DND-41 (cell line): Measurements from ENCODE around the gene DCTN1.

ENCODE experiments used
- ATAC-seq: fragments of 200-7000 bp; cut with Tn5 transposase; 3 replicates; pipeline ENCODE4 v1.9.1; 2021; ENCODE audit warnings: low read depth; ENCODE audit not compliant: insufficient read depth
- DNase-seq: peaks from one replicate; pipeline ENCODE4 v3.0.0-alpha.2; 2020
- H2AFZ ChIP-seq: 2 replicates; pipeline ENCODE4 v1.6.0; 2012; ENCODE audit warnings: low read depth, low read length
- H3K27ac ChIP-seq: 2 replicates; pipeline ENCODE4 v1.5.1; 2012; ENCODE audit warnings: low read length, inconsistent platforms
- H3K27me3 ChIP-seq: fragments of 200-600 bp; sonication (generic); 2 replicates; pipeline ENCODE4 v1.6.0; 2012; ENCODE audit warnings: low read length, mild to moderate bottlenecking, inconsistent platforms; ENCODE audit not compliant: insufficient read depth, poor library complexity
- H3K36me3 ChIP-seq: 2 replicates; pipeline ENCODE4 v1.5.1; 2012; ENCODE audit warnings: low read length, inconsistent platforms; ENCODE audit not compliant: insufficient read depth
- H3K4me1 ChIP-seq: 2 replicates; pipeline ENCODE4 v1.5.1; 2012; ENCODE audit warnings: mild to moderate bottlenecking, low read length; ENCODE audit not compliant: insufficient read depth
- H3K4me2 ChIP-seq: 2 replicates; pipeline ENCODE4 v1.6.0; 2012; ENCODE audit warnings: mild to moderate bottlenecking, moderate library complexity, low read length, inconsistent platforms; ENCODE audit not compliant: insufficient read depth
- H3K4me3 ChIP-seq, 2 experiments: fragments of 200-600 bp in 1 of 2; shearing (Covaris generic) in 1 of 2; 2 replicates each; pipeline ENCODE4 v1.5.1; 2012 to 2016; ENCODE audit warnings: inconsistent platforms in 2 of 2, low read length in 2 of 2, mild to moderate bottlenecking in 2 of 2, low read depth in 1 of 2, moderate library complexity in 1 of 2
- H3K79me2 ChIP-seq: 2 replicates; pipeline ENCODE4 v1.6.0; 2012; ENCODE audit warnings: low read length, inconsistent platforms; ENCODE audit not compliant: insufficient read depth
- H3K9ac ChIP-seq: 2 replicates; pipeline ENCODE4 v1.6.0; 2012; ENCODE audit warnings: low read depth, mild to moderate bottlenecking, inconsistent platforms, low read length, moderate library complexity
- H3K9me3 ChIP-seq: 2 replicates; pipeline ENCODE4 v1.5.1; 2012; ENCODE audit warnings: low read length, moderate library complexity, mild to moderate bottlenecking, inconsistent platforms; ENCODE audit not compliant: insufficient read depth, severe bottlenecking
- H4K20me1 ChIP-seq: 2 replicates; pipeline ENCODE4 v1.6.0; 2012; ENCODE audit warnings: low read length; ENCODE audit not compliant: insufficient read depth
- CTCF ChIP-seq: IDR thresholded peaks from 2 replicates; pipeline ENCODE4 v1.5.1; 2012; ENCODE audit warnings: borderline replicate concordance, low read length, moderate library complexity, mild to moderate bottlenecking; ENCODE audit not compliant: poor library complexity, severe bottlenecking; ENCODE audit errors: extremely low read depth
- EZH2 ChIP-seq: IDR thresholded peaks from 3 replicates; pipeline ENCODE4 v1.6.1; 2012; ENCODE audit warnings: borderline replicate concordance, low read depth, mild to moderate bottlenecking, moderate library complexity, low read length, inconsistent platforms; ENCODE audit not compliant: severe bottlenecking

The DCTN1 gene

GRCh38 chr2:74333896-74334586, 46.1 kb downstream of the DCTN1 start:
- Histone ChIP-seq H4K20me1 (no peaks in the 10 kb centered on the region), H3K9ac (no peak overlapping the region), H3K36me3 (no peaks in the 10 kb centered on the region), H3K79me2 (no peaks in the 10 kb centered on the region), H2AFZ (no peak overlapping the region), H3K27me3 (no peaks in the 10 kb centered on the region), H3K4me1 (no peaks in the 10 kb centered on the region), H3K9me3 (no peaks in the 10 kb centered on the region), H3K27ac (no peak overlapping the region), H3K4me2 (no peak overlapping the region), H3K4me3 (no peak overlapping the region)
- no peak for DNase-seq
- TF ChIP-seq EZH2 (no peak), CTCF (no peak)
- no peak for ATAC-seq

- no peaks in the 10 kb centered on the region for H3K4me1 ChIP-seq
- ATAC-seq (peak; percentile 59; the same call in 1 of the 3 replicates), DNase-seq (peak; percentile 37)
- H3K27me3 ChIP-seq = no peaks in the 10 kb centered on the region
- no peak overlapping the region for H2AFZ ChIP-seq
- TF ChIP-seq CTCF (peak; percentile 61), EZH2 (no peak)
- H4K20me1 ChIP-seq = no peaks in the 10 kb centered on the region
- no peaks in the 10 kb centered on the region for H3K36me3 ChIP-seq
- H3K27ac ChIP-seq = no peak overlapping the region
- H3K9ac ChIP-seq = no peak overlapping the region
- H3K79me2 ChIP-seq = no peaks in the 10 kb centered on the region
- no peak overlapping the region for H3K4me2 ChIP-seq
- no peaks in the 10 kb centered on the region for H3K9me3 ChIP-seq
- no peak overlapping the region for H3K4me3 ChIP-seq
Measured at GRCh38 chr2:74333175-74333574, 46.9 kb downstream of the DCTN1 start.

GRCh38 chr2:74332550-74333174, 47.4 kb downstream of the DCTN1 start:
- H3K9ac ChIP-seq = no peak overlapping the region
- TF ChIP-seq EZH2 = no peak
- TF ChIP-seq CTCF = no peak
- ATAC-seq (no peak), DNase-seq (no peak)
- H3K79me2 ChIP-seq = no peaks in the 10 kb centered on the region
- H3K4me3 ChIP-seq = no peak overlapping the region
- H2AFZ ChIP-seq = no peak overlapping the region
- H3K9me3 ChIP-seq = no peaks in the 10 kb centered on the region
- no peaks in the 10 kb centered on the region for H3K27me3 ChIP-seq
- H3K4me2 ChIP-seq = no peak overlapping the region
- no peaks in the 10 kb centered on the region for H3K36me3 ChIP-seq
- no peaks in the 10 kb centered on the region for H4K20me1 ChIP-seq
- no peak overlapping the region for H3K27ac ChIP-seq
- no peaks in the 10 kb centered on the region for H3K4me1 ChIP-seq
